GM20000 (cell line): ENCODE measurements around the gene RHOT2.

Experiments
- DNase-seq: peaks from one replicate; pipeline ENCODE4 v3.0.0; 2012; ENCODE audit warnings: low spot score
- TF ChIP-seq, protein P1 (sequence below): IDR thresholded peaks from 2 replicates; pipeline ENCODE4 v1.5.1; 2012; ENCODE audit warnings: mild to moderate bottlenecking, control low read depth; ENCODE audit errors: extremely low read depth, missing control alignments

RHOT2 gene

GRCh38 chr16:669666-670065, 1.7 kb downstream of the RHOT2 start:
- DNase-seq = no peak
- TF ChIP-seq, protein P1, sequence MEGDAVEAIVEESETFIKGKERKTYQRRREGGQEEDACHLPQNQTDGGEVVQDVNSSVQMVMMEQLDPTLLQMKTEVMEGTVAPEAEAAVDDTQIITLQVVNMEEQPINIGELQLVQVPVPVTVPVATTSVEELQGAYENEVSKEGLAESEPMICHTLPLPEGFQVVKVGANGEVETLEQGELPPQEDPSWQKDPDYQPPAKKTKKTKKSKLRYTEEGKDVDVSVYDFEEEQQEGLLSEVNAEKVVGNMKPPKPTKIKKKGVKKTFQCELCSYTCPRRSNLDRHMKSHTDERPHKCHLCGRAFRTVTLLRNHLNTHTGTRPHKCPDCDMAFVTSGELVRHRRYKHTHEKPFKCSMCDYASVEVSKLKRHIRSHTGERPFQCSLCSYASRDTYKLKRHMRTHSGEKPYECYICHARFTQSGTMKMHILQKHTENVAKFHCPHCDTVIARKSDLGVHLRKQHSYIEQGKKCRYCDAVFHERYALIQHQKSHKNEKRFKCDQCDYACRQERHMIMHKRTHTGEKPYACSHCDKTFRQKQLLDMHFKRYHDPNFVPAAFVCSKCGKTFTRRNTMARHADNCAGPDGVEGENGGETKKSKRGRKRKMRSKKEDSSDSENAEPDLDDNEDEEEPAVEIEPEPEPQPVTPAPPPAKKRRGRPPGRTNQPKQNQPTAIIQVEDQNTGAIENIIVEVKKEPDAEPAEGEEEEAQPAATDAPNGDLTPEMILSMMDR = no peak

- no peak for DNase-seq
- TF ChIP-seq, protein P1 = no peak
Measured at GRCh38 chr16:670485-671352, 2.8 kb downstream of the RHOT2 start.

GRCh38 chr16:671353-672131, 3.6 kb downstream of the RHOT2 start:
- TF ChIP-seq, protein P1 = no peak
- no peak for DNase-seq

- no peak for DNase-seq
- TF ChIP-seq, protein P1 = no peak
Measured at GRCh38 chr16:672371-672770, 4.4 kb downstream of the RHOT2 start.

DNA sequence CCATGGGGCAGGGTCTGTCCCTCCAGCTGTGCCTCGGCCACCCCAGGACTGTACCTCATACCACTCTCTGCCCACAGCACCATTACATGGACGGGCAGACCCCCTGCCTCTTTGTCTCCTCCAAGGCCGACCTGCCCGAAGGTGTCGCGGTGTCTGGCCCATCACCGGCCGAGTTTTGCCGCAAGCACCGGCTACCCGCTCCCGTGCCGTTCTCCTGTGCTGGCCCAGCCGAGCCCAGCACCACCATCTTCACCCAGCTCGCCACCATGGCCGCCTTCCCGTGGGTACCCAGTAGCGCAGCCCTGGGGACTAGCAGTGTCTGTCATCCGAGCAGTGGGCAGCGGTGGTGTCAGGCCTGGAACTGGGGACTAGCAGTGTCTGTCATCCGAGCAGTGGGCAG, 4.9 kb downstream of the RHOT2 start:
- TF ChIP-seq, protein P1 = no peak
- no peak for DNase-seq

DNA sequence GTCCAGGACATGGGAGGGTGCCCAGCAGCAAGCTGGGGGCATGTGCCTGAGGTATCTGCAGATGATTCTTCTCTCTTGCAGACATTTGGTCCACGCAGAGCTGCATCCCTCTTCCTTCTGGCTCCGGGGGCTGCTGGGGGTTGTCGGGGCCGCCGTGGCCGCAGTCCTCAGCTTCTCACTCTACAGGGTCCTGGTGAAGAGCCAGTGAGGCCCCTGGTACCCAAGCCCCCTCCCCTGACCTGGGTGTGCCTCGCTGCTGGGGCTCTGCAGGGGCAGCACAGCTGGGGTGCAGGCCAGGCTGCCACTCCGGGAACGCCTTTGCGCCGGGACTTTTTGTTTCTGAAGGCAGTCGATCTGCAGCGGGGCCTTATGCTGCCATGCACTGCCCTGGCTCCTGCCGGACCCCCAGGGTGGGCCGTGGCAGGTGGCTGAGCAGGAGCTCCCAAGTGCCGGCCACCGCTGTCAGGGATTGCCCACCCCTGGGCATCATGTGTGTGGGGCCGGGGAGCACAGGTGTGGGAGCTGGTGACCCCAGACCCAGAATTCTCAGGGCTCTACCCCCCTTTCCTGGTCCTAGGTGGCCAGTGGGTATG, 5.6 kb downstream of the RHOT2 start:
- TF ChIP-seq, protein P1 = no peak
- no peak for DNase-seq
